CD1c-positive myeloid dendritic cell (primary cell): ENCODE measurements around the gene SMCO1.
"Not testable (repeated sequence)": the region's sequence is repeated elsewhere in the genome, so short reads cannot be mapped to it uniquely, and the experiment has no call there.

Experiments used
- DNase-seq: peaks from one replicate; pipeline ENCODE4 v3.0.0-alpha.2; 2016; ENCODE audit errors: extremely low spot score

SMCO1 gene

DNA sequence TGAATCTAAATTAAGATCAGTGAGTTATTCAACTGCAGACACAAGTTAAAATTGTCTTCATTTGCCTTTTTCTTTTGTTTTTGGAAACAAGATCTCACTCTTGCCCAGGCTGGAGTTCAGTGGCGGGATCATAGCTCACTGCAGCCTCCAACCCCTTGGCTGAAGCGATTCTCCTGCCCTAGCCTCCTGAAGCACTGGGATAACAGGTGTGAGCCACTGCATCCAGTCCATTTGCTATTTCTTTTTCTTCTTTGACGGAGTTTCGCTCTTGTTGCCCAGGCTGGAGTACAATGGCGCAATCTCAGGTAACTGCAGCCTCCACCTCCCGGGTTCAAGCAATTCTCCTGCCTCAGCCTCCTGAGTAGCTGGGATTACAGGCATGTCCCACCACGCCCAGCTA lies 21.9 kb downstream of the SMCO1 start:
- DNase-seq, result no peak

DNA sequence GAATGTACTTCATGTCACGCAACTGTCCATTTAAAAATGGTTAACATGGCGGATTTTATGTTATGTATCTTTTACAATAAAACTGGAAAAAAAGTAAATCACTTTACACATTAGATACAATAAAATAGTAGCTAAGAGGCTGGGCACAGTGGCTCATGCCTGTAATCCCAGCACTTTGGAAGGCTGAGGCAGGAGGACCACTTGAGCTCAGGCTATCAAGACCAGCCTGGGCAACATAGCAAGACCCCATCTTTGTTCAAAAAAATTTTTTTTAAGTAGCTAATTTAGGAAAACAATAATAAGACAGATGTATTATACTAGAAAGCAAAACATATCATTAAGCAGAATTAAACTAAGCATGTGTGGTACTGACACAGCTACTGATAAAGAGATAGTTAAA lies 23.1 kb downstream of the SMCO1 start:
- DNase-seq, result no peak

DNA sequence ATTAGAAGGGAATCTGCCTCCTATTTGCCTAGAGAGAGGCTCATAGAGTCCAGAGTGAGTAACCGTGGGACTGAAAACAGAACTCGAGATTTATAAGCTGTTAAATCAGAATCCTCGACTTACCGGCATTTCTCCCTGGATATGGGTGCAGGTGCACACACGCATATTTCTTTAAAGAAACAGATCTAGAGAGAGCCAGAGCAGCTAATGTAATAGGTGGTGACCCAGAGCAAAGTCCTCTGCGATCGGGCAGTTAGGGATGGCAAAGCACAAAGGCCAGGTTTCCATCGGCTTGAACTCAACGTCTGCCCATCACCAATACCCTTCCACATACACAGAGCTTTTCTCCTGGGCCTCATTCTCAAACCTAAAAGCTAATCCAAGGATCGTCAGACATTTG lies 25.4 kb downstream of the SMCO1 start:
- no peak for DNase-seq

DNA sequence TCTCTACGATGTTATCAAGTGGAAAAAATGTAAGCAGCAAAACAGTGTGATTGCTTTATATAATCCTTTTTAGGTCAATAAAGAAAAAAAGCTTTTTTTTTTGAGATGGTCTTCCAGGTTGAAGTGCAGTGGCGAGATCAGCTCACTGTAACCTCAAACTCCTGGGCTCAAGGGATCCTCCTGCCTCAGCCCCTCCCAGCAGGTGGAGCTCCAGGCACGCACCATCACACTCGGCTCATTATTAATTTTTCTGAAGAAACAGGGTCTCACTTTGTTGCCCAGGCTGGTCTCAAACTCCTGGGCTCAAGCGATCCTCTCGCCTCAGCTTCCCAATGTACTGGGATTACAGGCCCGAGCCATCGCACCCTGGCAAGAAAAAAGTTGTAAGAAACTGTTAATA lies 28.9 kb downstream of the SMCO1 start:
- DNase-seq, result peak; percentile 11

DNA sequence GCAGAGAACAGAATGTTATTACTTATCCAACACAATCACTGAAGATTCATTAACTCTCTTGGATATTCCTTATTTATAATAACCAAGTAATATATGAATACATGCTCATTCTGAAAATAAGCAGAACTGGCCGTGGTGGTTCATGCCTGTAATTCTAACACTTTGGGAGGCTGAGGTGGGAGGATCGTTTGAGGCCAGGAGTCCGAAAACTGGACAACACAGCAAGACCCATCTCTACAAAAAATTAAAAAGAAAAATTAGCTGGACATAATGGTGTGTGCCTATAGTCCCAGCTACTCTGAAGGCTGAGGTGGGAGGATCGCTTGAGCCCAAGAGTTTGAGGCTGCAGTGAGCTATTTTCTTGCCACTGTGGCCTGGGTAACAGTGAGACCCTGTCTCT lies 37.5 kb downstream of the SMCO1 start:
- DNase-seq, result no peak

DNA sequence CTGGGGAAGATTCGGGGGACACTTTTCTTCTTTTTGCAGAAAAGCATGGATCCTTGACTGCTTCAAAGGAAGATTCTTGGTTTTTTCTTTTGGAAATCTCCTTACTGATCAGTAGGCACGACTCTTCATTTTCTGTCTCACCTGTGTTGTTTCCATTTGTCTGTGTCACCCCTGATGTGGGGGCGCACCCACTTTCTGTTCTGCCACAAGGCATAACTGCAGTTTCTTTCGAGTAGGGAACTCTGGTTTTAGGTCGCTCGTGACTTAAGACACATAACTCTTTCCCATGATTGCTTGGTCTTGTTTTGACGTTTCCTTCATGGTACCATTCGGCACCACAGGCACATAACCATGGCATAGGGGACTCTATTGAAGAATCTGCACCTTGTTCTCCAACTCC lies 42.9 kb downstream of the SMCO1 start:
- no peak for DNase-seq

DNA sequence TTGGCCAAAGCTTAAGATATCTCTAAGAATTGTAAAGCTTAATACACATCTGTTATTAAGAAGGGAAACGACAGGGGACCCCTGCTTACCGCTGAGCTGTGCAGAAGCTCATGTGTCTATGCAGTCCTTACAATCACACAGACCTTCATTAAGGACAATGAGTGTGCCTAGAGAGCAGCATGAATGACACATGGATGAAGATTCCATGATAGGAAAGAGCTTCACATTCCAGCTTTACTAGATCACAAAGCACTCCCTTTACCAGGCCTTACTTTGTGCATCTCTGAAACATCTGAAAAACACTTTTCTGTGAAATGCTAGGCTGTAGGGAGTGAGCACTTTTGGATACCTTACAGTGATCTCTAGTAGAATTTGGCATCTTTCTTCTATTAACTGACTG lies 43.6 kb downstream of the SMCO1 start:
- no peak for DNase-seq

DNA sequence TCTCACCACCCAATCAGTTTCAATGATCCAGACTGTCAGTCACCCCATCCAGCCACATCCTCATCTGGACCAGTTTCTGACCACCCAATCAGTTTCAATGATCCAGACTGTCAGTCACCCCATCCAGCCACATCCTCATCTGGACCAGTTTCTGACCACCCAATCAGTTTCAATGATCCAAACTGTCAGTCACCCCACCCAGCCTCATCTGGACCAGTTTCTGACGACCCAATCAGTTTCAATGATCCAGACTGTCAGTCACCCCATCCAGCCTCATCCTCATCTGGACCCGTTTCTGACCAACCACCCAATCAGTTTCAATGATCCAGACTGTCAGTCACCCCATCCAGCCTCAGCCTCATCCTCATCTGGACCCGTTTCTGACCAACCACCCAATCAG lies 45.0 kb downstream of the SMCO1 start:
- not testable (repeated sequence) for DNase-seq

DNA sequence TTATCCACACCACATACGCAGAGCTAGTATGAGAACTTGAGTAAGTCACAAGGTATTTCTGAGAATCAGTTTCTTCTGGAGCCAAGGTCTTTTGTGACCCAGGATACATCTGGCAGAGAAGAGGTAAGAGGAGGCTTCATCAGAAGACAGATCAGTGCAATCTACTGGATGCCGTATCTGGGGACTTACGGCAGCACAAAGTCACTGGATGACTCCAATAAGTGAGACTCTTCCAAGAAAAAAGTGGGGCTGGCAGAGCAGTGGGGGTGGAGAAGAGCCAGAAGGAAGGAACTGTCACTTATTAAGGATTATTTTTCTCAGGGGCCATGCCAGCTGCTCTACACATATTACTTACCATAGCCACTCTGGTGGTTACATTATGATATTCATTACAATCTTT lies 51.3 kb downstream of the SMCO1 start:
- no peak for DNase-seq

DNA sequence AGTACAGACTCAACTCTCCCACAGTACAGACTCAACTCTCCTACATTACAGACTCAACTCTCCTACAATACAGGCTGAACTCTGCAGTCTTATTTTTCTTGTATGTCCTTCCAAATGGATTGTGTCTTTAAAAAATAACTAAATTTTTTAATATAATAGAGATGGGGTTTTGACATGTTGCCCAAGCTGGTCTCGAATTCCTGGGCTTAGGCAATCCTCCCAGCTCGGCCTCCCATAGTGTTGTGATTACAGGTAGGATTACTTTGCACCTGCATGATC lies 51.7 kb downstream of the SMCO1 start:
- DNase-seq, result no peak

DNA sequence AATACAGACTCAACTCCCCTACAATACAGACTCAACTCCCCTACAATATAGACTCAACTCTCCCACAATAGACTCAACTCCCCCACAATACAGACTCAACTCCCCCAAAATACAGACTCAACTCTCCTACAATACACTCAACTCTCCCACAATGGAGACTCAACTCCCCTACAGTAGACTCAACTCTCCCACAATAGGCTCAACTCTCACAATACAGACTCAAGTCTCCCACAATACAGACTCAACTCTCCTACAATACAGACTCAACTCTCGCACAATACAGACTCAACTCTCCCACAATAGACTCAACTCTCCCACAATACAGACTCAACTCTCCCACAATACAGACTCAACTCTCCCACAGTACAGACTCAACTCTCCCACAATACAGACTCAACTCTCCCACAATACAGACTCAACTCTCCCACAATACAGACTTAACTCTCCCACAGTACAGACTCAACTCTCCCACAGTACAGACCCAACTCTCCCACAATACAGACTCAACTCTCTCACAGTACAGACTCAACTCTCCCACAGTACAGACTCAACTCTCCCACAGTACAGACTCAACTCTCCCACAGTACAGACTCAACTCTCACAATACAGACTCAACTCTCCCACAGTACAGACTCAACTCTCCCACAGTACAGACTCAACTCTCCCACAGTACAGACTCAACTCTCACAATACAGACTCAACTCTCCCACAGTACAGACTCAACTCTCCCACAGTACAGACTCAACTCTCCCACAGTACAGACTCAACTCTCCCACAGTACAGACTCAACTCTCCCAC lies 52.3 kb downstream of the SMCO1 start:
- DNase-seq, result not testable (repeated sequence)

DNA sequence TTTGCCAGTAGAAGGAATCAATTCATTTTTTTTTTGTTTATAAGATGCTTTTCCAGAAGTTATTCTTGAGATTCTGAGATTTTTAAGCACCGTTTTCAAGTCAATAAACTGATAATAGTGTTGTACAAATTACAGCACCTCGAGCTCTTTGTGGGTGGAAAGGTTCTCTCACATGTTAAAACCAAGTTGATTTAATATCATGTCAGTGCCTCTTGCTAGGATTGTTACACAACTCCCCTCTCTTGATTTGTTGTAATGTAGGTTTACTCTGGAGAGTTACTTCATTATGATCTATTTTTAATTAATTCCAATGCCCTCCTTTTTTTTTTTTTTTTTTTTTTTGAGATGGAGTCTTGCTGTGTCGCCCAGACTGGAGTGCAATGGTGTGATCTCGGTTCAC lies 57.1 kb downstream of the SMCO1 start:
- DNase-seq, result no peak

DNA sequence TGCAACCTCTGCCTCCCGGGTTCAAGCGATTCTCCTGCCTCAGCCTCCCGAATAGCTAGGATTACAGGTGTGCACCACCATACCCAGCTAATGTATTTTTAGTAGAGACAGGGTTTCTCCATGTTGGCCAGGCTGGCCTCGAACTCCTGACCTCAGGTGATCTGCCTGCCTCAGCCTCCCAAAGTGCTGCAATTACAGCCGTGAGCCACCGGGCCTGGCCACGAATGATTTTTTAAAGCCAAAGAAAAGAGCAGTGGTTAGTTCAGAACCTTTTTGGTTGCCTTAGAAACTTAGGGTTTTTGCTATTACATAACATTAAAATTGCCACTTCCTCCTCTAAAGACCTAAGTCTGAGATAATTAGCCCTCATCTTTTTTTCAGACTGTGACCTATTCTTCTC lies 57.7 kb downstream of the SMCO1 start:
- peak; percentile 36 for DNase-seq
